GM19463 (cell line): ENCODE measurements around the gene SMIM27.
A peak's percentile ranks its signal among the peaks of the same experiment; 100 is the strongest.

Experiments used
- ATAC-seq: cut with Tn5 transposase; IDR thresholded peaks from one replicate; pipeline ENCODE4 v1.9.1; 2021; ENCODE audit warnings: mild to moderate bottlenecking, moderate library complexity; ENCODE audit not compliant: unreplicated experiment

Gene SMIM27

GRCh38 chr9:32554107-32554506 lies 2.0 kb downstream of the SMIM27 start:
- ATAC-seq: no peak

- ATAC-seq: no peak
Measured at GRCh38 chr9:32554591-32554990, 2.5 kb downstream of the SMIM27 start.

GRCh38 chr9:32558408-32558934 lies 6.3 kb downstream of the SMIM27 start:
- no peak for ATAC-seq

GRCh38 chr9:32565967-32566366 lies 13.8 kb downstream of the SMIM27 start:
- no peak for ATAC-seq

- ATAC-seq: no peak
Measured at GRCh38 chr9:32566770-32567169, 14.6 kb downstream of the SMIM27 start.

GRCh38 chr9:32570262-32570661 lies 18.1 kb downstream of the SMIM27 start:
- no peak for ATAC-seq

- ATAC-seq: peak; percentile 83
Measured at GRCh38 chr9:32571969-32572899, 20.1 kb downstream of the SMIM27 start.

GRCh38 chr9:32572900-32573523 lies 20.9 kb downstream of the SMIM27 start, which contains the start of gene NDUFB6:
Gene NDUFB6, minus strand, starts transcription at chr9:32573159. Its CDS starts 99 bp downstream, at chr9:32573060.
- peak; percentile 81 for ATAC-seq

- ATAC-seq: no peak
Measured at GRCh38 chr9:32573821-32574220, 21.7 kb downstream of the SMIM27 start.

GRCh38 chr9:32574858-32575257 lies 22.7 kb downstream of the SMIM27 start:
- ATAC-seq: no peak

- no peak for ATAC-seq
Measured at GRCh38 chr9:32577316-32577715, 25.2 kb downstream of the SMIM27 start.

- ATAC-seq: no peak
Measured at GRCh38 chr9:32578976-32579375, 26.8 kb downstream of the SMIM27 start.

- peak; percentile 56 for ATAC-seq
Measured at GRCh38 chr9:32579706-32580331, 27.7 kb downstream of the SMIM27 start.

GRCh38 chr9:32580631-32581300 lies 28.6 kb downstream of the SMIM27 start:
- ATAC-seq: no peak

GRCh38 chr9:32581512-32582143 lies 29.5 kb downstream of the SMIM27 start:
- no peak for ATAC-seq

- no peak for ATAC-seq
Measured at GRCh38 chr9:32584784-32585183, 32.7 kb downstream of the SMIM27 start.

- peak; percentile 80 for ATAC-seq
Measured at GRCh38 chr9:32587901-32588300, 35.8 kb downstream of the SMIM27 start.

- ATAC-seq: peak; percentile 42
Measured at GRCh38 chr9:32589083-32589723, 37.1 kb downstream of the SMIM27 start.

- no peak for ATAC-seq
Measured at GRCh38 chr9:32590476-32590875, 38.3 kb downstream of the SMIM27 start.

GRCh38 chr9:32590898-32591297 lies 38.8 kb downstream of the SMIM27 start:
- ATAC-seq: no peak
